Bronchial epithelial cell (primary cell): Measurements from ENCODE around the gene B3GALT6. TPM values are rescaled to one million over a fixed set of nuclear protein-coding genes. Genes with fewer than 3 reads are reported as not detected.
A peak's percentile ranks its signal among the peaks of the same experiment; 100 is the strongest.
"Not testable (repeated sequence)": the region's sequence is repeated elsewhere in the genome, so short reads cannot be mapped to it uniquely, and the experiment has no call there.

Experiments
- DNase-seq: peaks from one replicate; pipeline ENCODE4 v3.0.0-alpha.2; 2010; ENCODE audit warnings: low read depth
- FAIRE-seq: peaks from 2 replicates; lab custom pipeline; 2011; peaks lifted over from hg19 to GRCh38; lab: Jason Lieb, UNC
- H3K27me3 ChIP-seq: 2 replicates; pipeline ENCODE4 v1.5.1; 2011; ENCODE audit warnings: low read length; ENCODE audit not compliant: control insufficient read depth, insufficient read depth
- H3K36me3 ChIP-seq: 2 replicates; pipeline ENCODE4 v1.5.1; 2011; ENCODE audit warnings: low read length; ENCODE audit not compliant: control insufficient read depth, insufficient read depth
- H3K4me3 ChIP-seq: 2 replicates; pipeline ENCODE4 v1.5.1; 2011; ENCODE audit warnings: mild to moderate bottlenecking, low read depth, low read length, control low read depth
- total RNA-seq: library from RNA; depleted of rRNA; stranded (reverse); fragments of >200 nt; gene quantifications from 2 replicates; pipeline ENCODE4 v1.2.1, GENCODE V29; 2014
- TF ChIP-seq, protein P1 (sequence below): IDR thresholded peaks from 2 replicates; pipeline ENCODE4 v1.5.1; 2011; ENCODE audit warnings: mild to moderate bottlenecking, moderate library complexity, low read length, control low read depth, inconsistent platforms; ENCODE audit not compliant: insufficient read depth, severe bottlenecking

Gene B3GALT6
- total RNA-seq, 1 donor from 2014 or later, result 24.5 TPM

DNA sequence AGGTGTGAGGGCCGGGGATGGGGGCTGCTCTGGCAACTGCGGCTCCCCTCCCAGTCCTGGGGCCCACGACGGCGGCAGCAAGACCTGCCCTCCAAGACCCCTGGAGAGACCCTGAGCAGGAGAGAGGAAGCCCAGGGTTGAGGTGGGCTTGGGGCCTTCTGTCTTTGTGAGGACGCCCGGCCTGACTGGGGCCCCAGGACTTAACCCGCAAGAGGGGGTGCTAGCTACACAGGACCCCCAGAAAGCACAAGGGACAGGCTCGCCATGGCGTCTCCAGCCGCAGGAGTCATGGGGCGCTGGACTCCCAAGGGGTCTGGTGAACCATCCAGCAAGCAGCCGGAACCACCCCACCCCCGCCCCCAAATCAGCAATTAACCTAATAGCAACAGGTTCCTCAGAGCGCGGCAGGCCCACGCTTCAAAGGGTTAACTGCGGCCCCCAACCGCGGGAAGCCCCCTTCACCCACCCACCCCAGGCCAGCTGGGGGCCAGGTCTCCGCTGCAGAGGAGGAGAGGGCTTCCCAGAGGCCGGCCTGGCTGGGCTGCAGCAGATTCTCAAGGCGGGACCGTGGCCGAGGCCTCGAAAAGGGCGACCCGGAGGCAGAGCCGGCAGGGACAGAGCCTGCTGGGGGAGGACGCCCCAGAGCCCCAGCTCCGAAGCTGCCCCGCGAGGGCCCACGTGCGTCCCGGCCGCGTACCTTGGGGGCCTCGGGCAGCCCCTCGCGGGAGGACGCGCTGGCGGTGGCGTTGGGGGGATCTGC, 14.0 kb downstream of the B3GALT6 start:
- no peak for DNase-seq
- H3K36me3 ChIP-seq, result no peaks in the 10 kb centered on the region
- FAIRE-seq, result no peak
- no peak overlapping the region for H3K4me3 ChIP-seq
- TF ChIP-seq, protein P1, sequence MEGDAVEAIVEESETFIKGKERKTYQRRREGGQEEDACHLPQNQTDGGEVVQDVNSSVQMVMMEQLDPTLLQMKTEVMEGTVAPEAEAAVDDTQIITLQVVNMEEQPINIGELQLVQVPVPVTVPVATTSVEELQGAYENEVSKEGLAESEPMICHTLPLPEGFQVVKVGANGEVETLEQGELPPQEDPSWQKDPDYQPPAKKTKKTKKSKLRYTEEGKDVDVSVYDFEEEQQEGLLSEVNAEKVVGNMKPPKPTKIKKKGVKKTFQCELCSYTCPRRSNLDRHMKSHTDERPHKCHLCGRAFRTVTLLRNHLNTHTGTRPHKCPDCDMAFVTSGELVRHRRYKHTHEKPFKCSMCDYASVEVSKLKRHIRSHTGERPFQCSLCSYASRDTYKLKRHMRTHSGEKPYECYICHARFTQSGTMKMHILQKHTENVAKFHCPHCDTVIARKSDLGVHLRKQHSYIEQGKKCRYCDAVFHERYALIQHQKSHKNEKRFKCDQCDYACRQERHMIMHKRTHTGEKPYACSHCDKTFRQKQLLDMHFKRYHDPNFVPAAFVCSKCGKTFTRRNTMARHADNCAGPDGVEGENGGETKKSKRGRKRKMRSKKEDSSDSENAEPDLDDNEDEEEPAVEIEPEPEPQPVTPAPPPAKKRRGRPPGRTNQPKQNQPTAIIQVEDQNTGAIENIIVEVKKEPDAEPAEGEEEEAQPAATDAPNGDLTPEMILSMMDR, result no peak
- no peaks in the 10 kb centered on the region for H3K27me3 ChIP-seq

DNA sequence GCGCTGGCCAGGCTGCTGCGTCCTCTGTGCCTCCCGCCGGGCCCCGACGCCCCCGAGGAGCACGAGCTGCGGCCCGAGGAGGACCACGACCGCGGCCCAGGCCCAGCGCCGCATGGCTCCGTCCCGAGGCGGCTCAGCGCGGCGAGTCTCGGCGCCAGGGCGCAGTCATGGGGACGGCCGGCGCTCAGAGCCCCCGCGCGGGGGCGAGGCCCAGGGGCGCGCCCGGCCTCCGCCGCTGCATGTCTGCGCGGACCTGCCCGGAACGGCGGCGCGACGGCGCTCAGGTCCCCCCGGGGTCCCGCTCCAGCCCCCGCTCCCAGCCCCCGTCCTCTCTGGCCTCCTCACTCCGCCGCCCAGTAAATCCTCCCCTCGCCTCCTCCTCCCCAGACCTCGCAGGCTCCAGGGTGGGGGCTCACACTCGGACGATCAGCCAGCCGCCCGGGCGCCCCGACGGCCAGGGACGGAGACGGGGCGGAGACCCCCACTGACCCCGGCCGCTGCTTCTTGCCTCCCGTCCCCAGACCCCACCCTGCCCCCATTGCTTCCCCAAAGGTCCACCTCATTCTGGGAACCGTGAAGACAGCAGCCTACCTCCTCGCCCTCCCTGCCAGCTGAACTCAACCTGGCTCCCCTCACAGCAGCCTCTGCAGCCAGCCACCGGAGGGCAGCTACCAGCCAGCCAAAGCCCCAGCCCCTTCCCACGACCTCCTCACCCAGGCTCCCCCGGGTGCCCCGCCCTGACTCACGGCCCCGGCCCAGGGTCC, 14.7 kb downstream of the B3GALT6 start, which contains the start of gene C1QTNF12:
Gene C1QTNF12 (minus strand): TSS at position 146 of the 764 bp plus-strand sequence. CDS start 32 bp downstream, at position 114.
- no peak within 1 kb of the TSS for H3K4me3 ChIP-seq
- no peak for FAIRE-seq
- H3K27me3 ChIP-seq, result no peaks in the 10 kb centered on the region
- TF ChIP-seq, protein P1, result no peak
- no peaks in the 10 kb centered on the region for H3K36me3 ChIP-seq
- no peak for DNase-seq

DNA sequence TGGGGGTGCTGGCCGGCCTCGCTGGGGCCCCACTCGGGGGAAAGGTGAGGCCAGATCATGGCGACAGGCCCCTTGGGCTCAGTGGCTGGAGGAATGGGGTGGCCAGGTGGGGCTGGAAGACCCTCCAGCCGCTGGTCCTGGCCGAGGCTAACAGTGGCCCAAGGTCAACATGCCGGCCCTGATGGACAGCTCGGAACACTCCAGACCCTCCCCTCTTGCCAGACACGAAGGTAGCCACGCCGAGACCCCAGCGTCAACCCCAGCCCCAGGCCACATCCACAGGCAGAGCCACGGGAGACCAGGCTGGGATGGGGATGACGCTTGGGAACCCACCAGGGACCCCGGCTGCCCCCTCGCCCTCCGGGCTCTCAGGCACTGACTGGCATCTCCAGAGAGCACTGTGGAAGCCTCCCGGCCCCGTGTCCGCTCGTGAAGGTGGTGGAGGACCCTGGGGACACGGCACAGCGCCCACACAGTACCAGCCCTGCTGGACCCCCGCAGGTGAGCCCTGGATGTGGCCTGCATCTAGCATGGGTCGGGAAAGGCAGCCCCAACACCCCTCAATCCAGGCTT, 15.4 kb downstream of the B3GALT6 start:
- Histone ChIP-seq H3K27me3 (no peaks in the 10 kb centered on the region), H3K36me3 (no peaks in the 10 kb centered on the region), H3K4me3 (no peak overlapping the region)
- FAIRE-seq (no peak), DNase-seq (no peak)
- TF ChIP-seq, protein P1, result no peak

DNA sequence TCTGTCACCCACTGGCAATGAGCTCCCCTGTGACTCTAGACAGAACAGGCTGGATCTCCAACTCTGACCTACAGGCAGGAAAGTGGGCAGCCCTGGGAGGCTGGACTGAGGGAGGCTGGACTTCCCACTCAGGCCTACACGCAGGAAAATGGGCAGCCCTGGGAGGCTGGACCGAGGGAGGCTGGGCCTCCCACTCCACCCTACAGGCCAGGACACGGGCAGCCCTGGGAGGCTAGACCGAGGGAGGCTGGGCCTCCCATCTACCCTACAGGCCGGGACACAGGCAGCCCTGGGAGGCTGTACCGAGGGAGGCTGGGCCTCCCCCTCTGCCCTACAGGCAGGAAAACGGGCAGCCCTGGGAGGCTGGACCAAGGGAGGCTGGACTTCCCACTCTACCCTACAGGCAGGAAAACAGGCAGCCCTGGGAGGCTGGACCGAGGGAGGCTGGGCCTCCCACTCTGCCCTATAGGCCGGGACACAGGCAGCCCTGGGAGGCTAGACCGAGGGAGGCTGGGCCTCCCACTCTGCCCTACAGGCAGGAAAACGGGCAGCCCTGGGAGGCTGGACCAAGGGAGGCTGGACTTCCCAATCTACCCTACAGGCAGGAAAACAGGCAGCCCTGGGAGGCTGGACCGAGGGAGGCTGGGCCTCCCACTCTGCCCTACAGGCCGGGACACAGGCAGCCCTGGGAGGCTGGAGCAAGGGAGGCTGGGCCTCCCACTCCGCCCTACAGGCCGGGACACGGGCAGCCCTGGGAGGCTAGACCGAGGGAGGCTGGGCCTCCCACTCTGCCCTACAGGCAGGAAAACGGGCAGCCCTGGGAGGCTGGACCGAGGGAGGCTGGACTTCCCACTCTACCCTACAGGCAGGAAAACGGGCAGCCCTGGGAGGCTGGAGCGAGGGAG, 16.2 kb downstream of the B3GALT6 start:
- not testable (repeated sequence) for H3K27me3 ChIP-seq, FAIRE-seq, DNase-seq, H3K36me3 ChIP-seq, H3K4me3 ChIP-seq

GRCh38 chr1:1250786-1251284, 18.8 kb downstream of the B3GALT6 start:
- peaks cover 8% of the 10 kb centered on the region for H3K36me3 ChIP-seq
- no peaks in the 10 kb centered on the region for H3K27me3 ChIP-seq
- FAIRE-seq (peak; percentile 66), DNase-seq (peak; percentile 87)
- no peak overlapping the region for H3K4me3 ChIP-seq
- TF ChIP-seq, protein P1, result no peak
